Measurements from ENCODE around the gene SERPINE3.

DNA sequence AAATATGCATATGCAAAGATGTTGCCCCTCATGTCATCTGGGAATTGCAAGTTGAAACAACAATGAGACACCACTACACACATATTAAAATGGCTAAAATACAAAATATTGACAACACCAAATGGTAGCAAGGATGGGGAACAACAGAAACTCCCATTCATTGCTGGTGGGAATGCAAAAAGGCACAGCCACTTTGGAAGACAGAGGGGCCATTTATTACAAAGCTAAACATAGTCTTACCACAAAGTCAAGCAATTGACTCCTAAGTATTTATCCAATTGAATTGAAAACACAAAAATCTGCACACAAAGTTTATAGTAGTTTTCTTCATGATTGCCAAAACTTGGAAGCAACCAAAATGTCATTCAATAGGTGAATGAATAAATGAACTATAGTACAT, 6.1 kb upstream of the SERPINE3 start:
- TF ChIP-seq EZH2 (IDR thresholded peaks at IDR 0.05), result no peak
- TF ChIP-seq, protein P1, sequence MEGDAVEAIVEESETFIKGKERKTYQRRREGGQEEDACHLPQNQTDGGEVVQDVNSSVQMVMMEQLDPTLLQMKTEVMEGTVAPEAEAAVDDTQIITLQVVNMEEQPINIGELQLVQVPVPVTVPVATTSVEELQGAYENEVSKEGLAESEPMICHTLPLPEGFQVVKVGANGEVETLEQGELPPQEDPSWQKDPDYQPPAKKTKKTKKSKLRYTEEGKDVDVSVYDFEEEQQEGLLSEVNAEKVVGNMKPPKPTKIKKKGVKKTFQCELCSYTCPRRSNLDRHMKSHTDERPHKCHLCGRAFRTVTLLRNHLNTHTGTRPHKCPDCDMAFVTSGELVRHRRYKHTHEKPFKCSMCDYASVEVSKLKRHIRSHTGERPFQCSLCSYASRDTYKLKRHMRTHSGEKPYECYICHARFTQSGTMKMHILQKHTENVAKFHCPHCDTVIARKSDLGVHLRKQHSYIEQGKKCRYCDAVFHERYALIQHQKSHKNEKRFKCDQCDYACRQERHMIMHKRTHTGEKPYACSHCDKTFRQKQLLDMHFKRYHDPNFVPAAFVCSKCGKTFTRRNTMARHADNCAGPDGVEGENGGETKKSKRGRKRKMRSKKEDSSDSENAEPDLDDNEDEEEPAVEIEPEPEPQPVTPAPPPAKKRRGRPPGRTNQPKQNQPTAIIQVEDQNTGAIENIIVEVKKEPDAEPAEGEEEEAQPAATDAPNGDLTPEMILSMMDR (IDR thresholded peaks at IDR 0.05), result no peak
